GM18505 (cell line): ENCODE results near the gene ARL15.
"Not testable (repeated sequence)": the region's sequence is repeated elsewhere in the genome, so short reads cannot be mapped to it uniquely, and the experiment has no call there.

Experiments
- ATAC-seq: cut with Tn5 transposase; IDR thresholded peaks from one replicate; pipeline ENCODE4 v1.9.1; 2021; ENCODE audit not compliant: unreplicated experiment
- POLR2A ChIP-seq: IDR thresholded peaks from 4 replicates; pipeline ENCODE4 v1.6.1; 2011; ENCODE audit warnings: borderline replicate concordance; ENCODE audit not compliant: insufficient read depth, insufficient read length; ENCODE audit errors: extremely low read depth

The ARL15 gene

DNA sequence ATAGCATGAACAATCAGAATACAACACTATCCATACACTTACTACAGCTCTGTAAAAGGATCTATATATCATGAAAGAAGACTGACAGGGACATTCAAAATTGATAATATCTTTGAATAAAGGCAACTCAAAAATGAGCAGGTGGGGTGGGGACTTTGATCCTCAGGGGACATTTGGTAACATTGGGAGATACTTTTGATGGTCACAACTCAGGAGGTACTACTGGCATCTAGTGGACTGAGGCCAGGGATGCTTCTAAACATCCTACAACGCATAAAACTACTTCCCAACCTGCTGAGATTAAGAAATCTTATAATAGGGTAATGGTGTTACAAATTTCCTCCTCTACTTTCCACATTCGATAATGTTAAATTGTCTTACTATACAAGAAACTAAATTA, 243.9 kb downstream of the ARL15 start:
- no peak for TF ChIP-seq POLR2A
- no peak for ATAC-seq

DNA sequence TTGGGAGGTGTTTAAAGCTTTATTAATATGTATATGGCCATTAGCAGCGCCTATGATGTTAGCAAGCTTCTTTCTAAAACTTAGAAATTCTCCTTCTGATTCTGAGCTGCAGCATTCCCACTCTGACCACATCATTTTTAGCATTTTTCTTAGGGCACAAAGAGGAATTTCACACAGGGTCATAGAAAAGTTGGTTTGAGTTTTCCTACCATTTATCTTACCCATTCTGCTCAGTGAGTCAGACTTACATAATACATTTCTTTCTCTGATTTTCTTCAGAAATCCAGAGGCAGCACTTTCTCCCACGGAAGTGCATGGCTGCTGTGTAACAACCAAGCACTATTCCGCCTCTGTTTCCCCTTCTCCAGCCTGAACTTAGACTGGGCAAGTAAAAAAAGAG, 246.6 kb downstream of the ARL15 start:
- ATAC-seq: no peak
- TF ChIP-seq POLR2A: no peak

DNA sequence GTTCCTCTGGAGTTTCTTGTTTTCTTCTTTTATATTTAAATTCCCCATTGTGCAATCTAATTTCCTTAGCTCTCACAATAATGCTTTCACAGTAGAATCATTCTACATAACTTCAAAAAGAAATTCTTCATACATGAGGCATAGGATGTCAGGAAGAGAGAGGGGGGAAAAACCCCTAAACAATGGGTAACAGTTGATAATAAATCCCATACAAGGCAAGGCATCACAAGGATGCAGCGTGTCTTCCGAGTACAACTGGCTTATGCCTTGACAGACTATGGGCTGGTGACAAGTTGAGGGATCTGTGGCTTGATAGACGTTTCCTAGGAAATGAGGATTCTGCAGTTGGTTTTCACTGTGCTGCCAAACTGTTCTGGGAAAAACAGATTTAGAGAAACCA, 247.4 kb downstream of the ARL15 start:
- ATAC-seq: no peak
- TF ChIP-seq POLR2A: no peak

DNA sequence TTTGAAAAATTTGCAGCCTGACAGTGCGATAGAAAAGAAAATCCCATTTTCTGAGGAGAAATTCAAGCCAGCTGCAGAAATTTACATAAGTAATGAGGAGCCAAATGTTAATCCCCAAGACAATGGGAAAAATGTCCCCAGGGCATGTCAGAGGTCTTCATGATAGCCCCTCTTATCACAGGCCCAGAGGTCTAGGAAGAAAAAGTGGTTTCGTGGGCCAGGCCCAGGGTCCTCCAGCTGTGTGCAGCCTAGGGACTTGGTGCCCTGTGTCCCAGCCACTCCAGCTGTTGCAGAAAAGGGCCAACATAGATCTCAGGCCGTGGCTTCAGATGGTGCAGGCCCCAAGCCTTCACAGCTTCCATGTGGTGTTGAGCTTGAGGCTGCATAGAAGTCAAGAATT, 249.5 kb downstream of the ARL15 start:
- ATAC-seq: not testable (repeated sequence)

DNA sequence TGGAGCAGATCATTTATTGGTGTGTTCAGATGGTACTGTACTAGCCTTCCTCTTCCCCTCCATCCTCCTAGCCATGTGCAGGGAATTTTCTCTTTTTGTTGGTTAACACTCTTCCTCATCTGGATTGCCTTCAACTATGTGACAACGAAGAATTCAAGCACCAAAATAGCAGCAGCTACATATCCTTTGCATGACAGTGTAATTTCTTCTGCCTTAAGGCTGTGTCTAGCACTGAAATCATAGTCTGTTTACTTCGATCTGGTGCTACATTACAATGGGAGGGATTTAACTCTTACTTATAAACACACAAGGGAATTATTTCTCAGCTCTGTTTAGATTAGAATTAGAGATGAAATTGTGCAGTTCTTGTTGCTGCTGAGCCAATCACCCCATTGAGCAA, 260.4 kb downstream of the ARL15 start:
- ATAC-seq: no peak
- TF ChIP-seq POLR2A: no peak

DNA sequence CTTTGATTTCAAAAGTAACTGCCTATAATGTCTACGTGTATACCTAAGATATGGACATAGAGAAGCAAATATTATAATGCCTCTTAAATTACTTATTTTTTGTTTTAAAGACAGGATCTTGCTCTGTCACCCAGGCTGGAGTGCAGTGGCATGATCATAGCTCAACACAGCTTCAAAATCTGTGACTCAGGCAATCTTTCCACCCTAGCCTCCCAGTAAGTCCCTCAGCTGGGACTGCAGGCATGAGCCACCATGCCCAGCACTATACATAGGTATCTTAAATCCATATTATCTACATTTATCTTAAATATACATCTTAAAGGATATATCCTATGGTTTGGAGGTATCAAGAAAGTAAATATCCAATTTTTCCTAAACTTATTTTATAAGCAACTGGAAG, 261.2 kb downstream of the ARL15 start:
- ATAC-seq: no peak
- TF ChIP-seq POLR2A: no peak

DNA sequence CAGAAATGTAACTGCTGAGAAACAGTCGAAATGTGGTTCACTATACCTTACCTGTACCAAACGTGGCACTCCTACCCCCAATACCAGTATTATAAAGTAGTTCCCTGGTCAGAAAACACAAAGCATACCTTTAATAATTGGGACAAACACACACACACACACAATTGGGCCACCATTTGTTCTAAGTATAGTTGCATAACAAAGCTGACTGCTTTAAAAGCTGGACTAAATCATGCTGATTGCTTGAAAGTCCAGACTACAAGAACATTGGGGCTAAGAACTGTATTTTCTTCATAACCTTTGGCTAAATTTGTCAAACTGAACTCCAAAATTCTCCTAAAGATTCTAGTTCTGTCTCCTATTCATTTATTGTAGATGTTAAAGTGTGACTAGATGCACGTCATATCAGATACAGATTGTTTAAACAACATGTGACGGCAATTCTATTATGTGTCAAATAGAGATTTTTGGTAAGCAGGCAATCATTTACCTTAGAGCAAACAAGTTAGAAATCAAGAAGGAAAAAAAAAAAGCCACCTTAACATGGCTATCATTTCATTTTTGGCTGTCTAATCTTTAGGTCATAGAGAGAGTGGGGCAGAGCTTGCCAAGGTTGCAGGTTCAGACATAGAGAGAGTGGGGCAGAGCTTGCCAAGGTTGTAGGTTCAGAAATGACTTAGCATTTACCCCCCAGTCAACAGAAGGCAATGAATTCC, 265.1 kb downstream of the ARL15 start:
- TF ChIP-seq POLR2A: no peak
- ATAC-seq: no peak

DNA sequence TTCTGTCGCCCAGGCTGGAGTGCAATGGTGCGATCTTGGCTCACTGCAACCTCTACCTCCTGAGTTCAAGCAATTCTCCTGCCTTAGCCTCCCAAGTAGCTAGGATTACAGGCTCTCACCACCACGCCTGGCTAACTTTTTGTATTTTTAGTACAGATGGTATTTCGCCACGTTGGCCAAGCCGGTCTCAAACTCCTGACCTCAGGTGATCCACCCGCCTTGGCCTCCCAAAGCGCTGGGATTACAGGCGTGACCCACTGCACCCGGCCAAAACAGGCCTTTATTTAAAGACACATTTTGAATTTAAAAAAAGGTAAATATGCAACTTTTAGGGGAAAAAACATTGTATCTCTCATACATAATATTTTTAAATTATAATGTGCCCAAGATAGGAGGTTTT, 266.1 kb downstream of the ARL15 start:
- not testable (repeated sequence) for ATAC-seq

DNA sequence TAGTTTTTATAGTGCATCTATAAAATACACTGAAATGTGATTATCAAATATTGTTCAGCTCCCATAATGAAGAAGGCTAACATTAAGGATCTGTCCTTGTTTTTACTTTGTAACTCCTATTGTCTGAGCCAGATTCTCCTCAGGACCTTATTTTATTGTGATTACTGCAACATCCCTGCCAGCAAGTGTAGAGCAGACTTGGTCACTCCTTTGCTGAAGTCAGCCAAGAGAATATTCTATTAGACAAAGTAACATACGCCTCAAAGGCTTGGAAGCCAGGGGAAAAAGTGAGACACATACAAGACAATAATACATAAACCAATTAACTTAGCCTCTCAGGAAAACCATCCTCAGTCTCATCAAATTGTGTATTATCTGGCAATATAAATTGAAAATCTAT, 269.6 kb downstream of the ARL15 start:
- ATAC-seq: no peak
- TF ChIP-seq POLR2A: no peak

DNA sequence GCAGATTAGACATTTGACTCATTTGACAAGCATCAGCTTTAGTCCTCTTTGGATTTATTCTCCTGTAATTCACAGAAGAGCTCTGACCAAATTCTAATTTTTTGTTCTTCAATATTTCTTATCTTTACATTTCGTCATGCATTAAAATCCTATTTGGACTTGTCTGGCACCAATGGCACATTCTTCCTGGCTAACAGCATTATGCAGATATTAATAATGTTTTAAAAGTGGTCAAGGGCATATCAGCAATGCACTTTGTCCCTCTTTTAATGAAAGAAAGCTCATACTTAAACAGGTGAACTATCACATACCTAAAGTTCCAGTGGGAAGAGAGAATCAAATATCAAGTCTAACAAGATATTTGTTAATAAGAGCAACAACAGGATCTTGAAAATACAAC, 270.4 kb downstream of the ARL15 start:
- ATAC-seq: no peak
- no peak for TF ChIP-seq POLR2A

DNA sequence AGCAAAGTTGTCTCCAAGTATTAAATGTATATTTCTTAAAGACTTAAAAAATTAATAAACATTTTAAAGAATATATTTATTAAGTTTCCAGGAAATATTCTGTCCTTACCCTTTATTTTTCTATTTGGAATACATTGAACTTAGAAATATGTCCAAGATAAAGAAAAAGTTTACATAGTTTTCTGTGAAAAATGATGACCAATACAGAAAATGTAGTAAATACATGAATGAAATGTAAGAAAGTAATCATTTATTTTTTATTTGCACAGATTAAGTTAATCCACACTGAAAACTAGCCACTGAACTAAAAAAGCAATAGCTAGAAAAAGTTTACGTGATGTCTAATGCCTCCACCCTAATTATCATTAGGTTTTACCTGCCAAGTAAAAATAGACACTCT, 273.2 kb downstream of the ARL15 start:
- no peak for TF ChIP-seq POLR2A
- ATAC-seq: no peak

DNA sequence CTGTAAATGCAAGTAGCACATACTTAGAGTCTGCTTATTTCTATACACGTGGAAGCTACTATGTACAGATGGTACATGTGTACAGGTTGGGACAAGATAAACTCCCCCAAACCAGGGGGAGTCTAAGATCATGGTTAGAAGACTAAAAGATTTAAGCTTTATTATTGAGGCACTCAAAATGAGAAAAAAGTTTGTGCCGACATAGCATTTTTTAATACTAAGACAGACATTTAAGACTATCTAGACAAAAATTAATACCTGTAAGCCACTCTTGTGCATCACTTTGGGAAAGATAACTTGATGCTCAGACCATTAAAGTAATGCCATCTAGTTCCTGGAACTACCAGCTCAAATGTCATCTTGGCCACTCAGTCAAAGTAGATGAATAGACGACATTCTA, 279.4 kb downstream of the ARL15 start:
- no peak for ATAC-seq
- TF ChIP-seq POLR2A: no peak

DNA sequence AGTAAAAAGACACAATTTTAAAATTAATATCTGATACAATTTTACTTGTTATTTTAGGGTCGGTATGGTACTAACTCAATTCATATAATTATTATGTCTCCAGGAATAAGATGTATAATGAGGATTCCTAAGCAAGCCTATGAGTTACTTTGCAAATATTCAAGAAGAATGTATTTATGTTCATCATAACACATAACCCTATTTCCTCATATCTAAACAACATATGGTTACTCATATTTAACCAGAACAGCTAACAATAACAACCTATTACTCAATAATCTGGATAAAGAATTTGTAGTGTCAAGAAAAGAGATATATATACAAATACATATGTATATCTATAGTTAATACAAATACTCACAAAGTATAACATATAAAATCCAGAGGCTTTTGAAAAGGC, 285.9 kb downstream of the ARL15 start:
- TF ChIP-seq POLR2A: no peak
- no peak for ATAC-seq

DNA sequence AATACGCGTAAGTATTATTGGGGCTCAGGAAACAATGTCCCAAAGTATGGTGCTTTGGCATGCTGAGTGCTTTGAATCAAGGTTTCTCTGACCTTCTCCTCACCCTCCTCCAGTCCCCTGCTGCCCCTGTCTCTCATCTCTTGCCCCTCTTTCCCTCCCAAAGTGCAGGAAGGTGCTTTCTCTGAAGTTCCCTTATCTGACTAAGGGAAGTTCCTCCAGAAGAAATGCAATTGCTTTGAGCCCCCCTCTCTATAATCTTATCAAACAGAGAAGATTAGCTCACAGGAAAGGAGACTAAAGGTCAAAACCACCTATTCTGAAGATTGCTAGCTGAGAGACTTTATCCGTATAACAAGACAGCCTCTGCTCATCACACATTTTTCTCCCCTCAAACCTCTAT, 288.1 kb downstream of the ARL15 start:
- ATAC-seq: no peak
- TF ChIP-seq POLR2A: no peak
